H1 (cell line): ENCODE measurements around the gene PPA2. TPM values are rescaled to one million over a fixed set of nuclear protein-coding genes. Genes with fewer than 3 reads are reported as not detected.

Experiments used
- CTCF ChIA-PET: fragments of 300-600 bp; sonication (Branson Sonifier 250); formaldehyde crosslinking; loops from one replicate; lab custom pipeline; 2021; ENCODE audit not compliant: partially characterized antibody; lab: Charles Lee
- POLR2A ChIA-PET: fragments of 300-600 bp; sonication (Branson Sonifier 250); formaldehyde crosslinking; loops from one replicate; lab custom pipeline; 2021; ENCODE audit warnings: inconsistent platforms; ENCODE audit not compliant: partially characterized antibody; lab: Charles Lee
- DNase-seq, 2 experiments: peaks; one replicate each; pipeline versions ENCODE4 v3.0.0 to v3.0.0-alpha.2; 2010 to 2022; ENCODE audit warnings: low spot score in 2 of 2, low read depth in 1 of 2, mixed read lengths in 1 of 2
- FAIRE-seq: peaks from 2 replicates; lab custom pipeline; 2011; peaks lifted over from hg19 to GRCh38; lab: Jason Lieb, UNC
- H2AFZ ChIP-seq: 2 replicates; pipeline ENCODE4 v1.8.1; 2012; ENCODE audit warnings: low read length, inconsistent platforms
- H2AK5ac ChIP-seq: 2 replicates; pipeline ENCODE4 v1.6.1; 2013; ENCODE audit warnings: low read depth, low read length
- H2BK120ac ChIP-seq: replicated peaks from 2 replicates; pipeline ENCODE3; 2013; ENCODE audit warnings: low read depth, low read length, inconsistent platforms
- H2BK12ac ChIP-seq: 2 replicates; pipeline ENCODE4 v1.6.1; 2013; ENCODE audit warnings: low read depth, low read length
- H2BK15ac ChIP-seq: 2 replicates; pipeline ENCODE4 v1.6.1; 2013; ENCODE audit warnings: low read length
- H2BK20ac ChIP-seq: 2 replicates; pipeline ENCODE4 v1.6.1; 2013; ENCODE audit warnings: low read length
- H2BK5ac ChIP-seq: 2 replicates; pipeline ENCODE4 v1.6.1; 2013; ENCODE audit warnings: low read depth, low read length
- H3K14ac ChIP-seq: 2 replicates; pipeline ENCODE4 v1.6.1; 2013; ENCODE audit warnings: inconsistent platforms; ENCODE audit not compliant: insufficient read length
- H3K18ac ChIP-seq: 2 replicates; pipeline ENCODE4 v1.6.1; 2013; ENCODE audit warnings: low read length; ENCODE audit errors: extremely low read depth
- H3K23ac ChIP-seq: 2 replicates; pipeline ENCODE4 v1.6.1; 2013; ENCODE audit warnings: inconsistent platforms; ENCODE audit not compliant: insufficient read length
- H3K23me2 ChIP-seq: 2 replicates; pipeline ENCODE4 v1.6.1; 2013; ENCODE audit warnings: low read depth, low read length
- H3K27ac ChIP-seq: 2 replicates; pipeline ENCODE4 v1.6.1; 2011; ENCODE audit warnings: low read depth, low read length, inconsistent platforms
- H3K27me3 ChIP-seq, 4 experiments: replicated peaks in 1 of 4; 1 replicate in 1 of 4; 2 replicates in 3 of 4; pipeline versions ENCODE4 v1.6.1 to v1.8.1; 2011 to 2013; ENCODE audit warnings: low read length in 3 of 4, mild to moderate bottlenecking in 3 of 4, inconsistent platforms in 2 of 4, mixed read lengths in 2 of 4, moderate library complexity in 1 of 4; ENCODE audit not compliant: control insufficient read depth in 3 of 4, insufficient read depth in 3 of 4; ENCODE audit errors: extremely low read depth in 1 of 4
- H3K36me3 ChIP-seq, 4 experiments: 2 replicates each; pipeline versions ENCODE4 v1.6.1 to v1.8.1; 2011 to 2013; ENCODE audit warnings: mild to moderate bottlenecking in 4 of 4, low read length in 3 of 4, moderate library complexity in 2 of 4, control low read depth in 1 of 4, inconsistent platforms in 1 of 4; ENCODE audit not compliant: insufficient read depth in 4 of 4, control insufficient read depth in 2 of 4
- H3K4ac ChIP-seq: replicated peaks from 2 replicates; pipeline ENCODE3; 2013; ENCODE audit warnings: low read length, low read depth, mixed read lengths, inconsistent platforms; ENCODE audit not compliant: insufficient read length
- H3K4me1 ChIP-seq, 4 experiments: replicated peaks in 1 of 4; 1 replicate in 1 of 4; 2 replicates in 3 of 4; pipeline versions ENCODE4 v1.6.1 to v1.8.1; 2011 to 2013; ENCODE audit warnings: low read length in 3 of 4, inconsistent platforms in 2 of 4, mixed read lengths in 1 of 4; ENCODE audit not compliant: insufficient read depth in 4 of 4, control insufficient read depth in 3 of 4
- H3K4me2 ChIP-seq, 2 experiments: 2 replicates each; pipeline versions ENCODE4 v1.6.1 to v1.8.1; 2011 to 2013; ENCODE audit warnings: low read depth in 2 of 2, low read length in 2 of 2, control low read depth in 1 of 2, inconsistent platforms in 1 of 2, mild to moderate bottlenecking in 1 of 2; ENCODE audit not compliant: insufficient read depth in 1 of 2
- H3K4me3 ChIP-seq, 4 experiments: fragments of 200-600, 300-600 bp in 1 of 4; sonication (generic), shearing (Covaris generic), sonication (Bioruptor Twin) in 1 of 4; 2 replicates each; pipeline versions ENCODE4 v1.5.1 to v1.8.1; 2011 to 2016; ENCODE audit warnings: low read length in 4 of 4, low read depth in 3 of 4, control low read depth in 2 of 4, inconsistent platforms in 2 of 4, mild to moderate bottlenecking in 2 of 4, mixed read lengths in 1 of 4, moderate library complexity in 1 of 4; ENCODE audit not compliant: insufficient read depth in 2 of 4; ENCODE audit errors: extremely low read depth in 1 of 4
- H3K56ac ChIP-seq: replicated peaks from 2 replicates; pipeline ENCODE3; 2013; ENCODE audit warnings: low read depth, mild to moderate bottlenecking, mixed read lengths, low read length, inconsistent platforms; ENCODE audit not compliant: insufficient read length
- H3K79me1 ChIP-seq: 2 replicates; pipeline ENCODE4 v1.6.1; 2013; ENCODE audit warnings: low read depth, low read length, control low read depth
- H3K79me2 ChIP-seq, 2 experiments: 2 replicates each; pipeline versions ENCODE4 v1.6.1 to v1.8.1; 2012 to 2013; ENCODE audit warnings: low read length in 2 of 2, mild to moderate bottlenecking in 2 of 2, inconsistent platforms in 1 of 2; ENCODE audit not compliant: insufficient read depth in 2 of 2, control insufficient read depth in 1 of 2
- H3K9ac ChIP-seq, 4 experiments: replicated peaks in 1 of 4; 1 replicate in 1 of 4; 2 replicates in 3 of 4; pipeline versions ENCODE4 v1.6.1 to v1.8.1; 2011 to 2013; ENCODE audit warnings: low read depth in 3 of 4, low read length in 3 of 4, control low read depth in 2 of 4, mild to moderate bottlenecking in 2 of 4, moderate library complexity in 2 of 4, inconsistent platforms in 1 of 4; ENCODE audit errors: extremely low read depth in 1 of 4
- H3K9me3 ChIP-seq, 2 experiments: 2 replicates each; pipeline versions ENCODE4 v1.6.1 to v1.8.1; 2012 to 2013; ENCODE audit warnings: mild to moderate bottlenecking in 2 of 2, moderate library complexity in 2 of 2, control low read depth in 1 of 2, inconsistent platforms in 1 of 2, low read depth in 1 of 2, low read length in 1 of 2, mixed read lengths in 1 of 2; ENCODE audit not compliant: insufficient read depth in 2 of 2
- H4K20me1 ChIP-seq, 2 experiments: replicated peaks in 1 of 2; 2 replicates each; pipeline versions ENCODE3 to v1.8.1; 2011 to 2013; ENCODE audit warnings: inconsistent platforms in 2 of 2, low read length in 2 of 2, mild to moderate bottlenecking in 1 of 2; ENCODE audit not compliant: insufficient read depth in 2 of 2, control insufficient read depth in 1 of 2
- H4K5ac ChIP-seq: 2 replicates; pipeline ENCODE4 v1.6.1; 2013; ENCODE audit warnings: low read length, low read depth, mixed read lengths, inconsistent platforms; ENCODE audit not compliant: insufficient read length
- H4K8ac ChIP-seq: 2 replicates; pipeline ENCODE4 v1.8.0; 2013; ENCODE audit warnings: mild to moderate bottlenecking, moderate library complexity, low read length, inconsistent platforms; ENCODE audit not compliant: insufficient read depth; ENCODE audit errors: extremely low read depth
- H4K91ac ChIP-seq: replicated peaks from 2 replicates; pipeline ENCODE3; 2013; ENCODE audit warnings: low read length, mixed read lengths, inconsistent platforms; ENCODE audit not compliant: insufficient read length
- KDM4A ChIP-seq: IDR thresholded peaks from one replicate; pipeline ENCODE4 v1.7.1; 2012; ENCODE audit warnings: low read depth, mild to moderate bottlenecking, moderate library complexity, low read length, inconsistent platforms; ENCODE audit not compliant: severe bottlenecking
- SIX5 ChIP-seq: IDR thresholded peaks from 2 replicates; pipeline ENCODE4 v1.6.1; 2011; ENCODE audit warnings: mild to moderate bottlenecking, low read depth, low read length
- TAF7 ChIP-seq: optimal IDR thresholded peaks from 2 replicates; pipeline ENCODE3; 2011; ENCODE audit warnings: low read depth, mild to moderate bottlenecking, inconsistent platforms, low read length, moderate library complexity, borderline replicate concordance
- polyA plus RNA-seq, 7 experiments: library from polyadenylated mRNA; depleted of rRNA in 3 of 7; stranded (reverse) in 5 of 7; unstranded in 2 of 7; fragments of >200 nt in 5 of 7; fragments of 200-250 nt in 2 of 7; gene quantifications; 1 replicate in 5 of 7; 2 replicates in 1 of 7; 4 replicates in 1 of 7; pipeline versions ENCODE4 v1.2.1 to v1.2.3, GENCODE V29; 2011 to 2013; ENCODE audit warnings: missing spikeins in 2 of 7, mixed read lengths in 2 of 7
- total RNA-seq: library from RNA; stranded (reverse); fragmentation: NEBNext Ultra II Directional; extraction: Animal tissue kit (Norgen Biotek cat#: 25700); gene quantifications from 2 replicates; pipeline ENCODE4 v1.2.1, GENCODE V29; 2021

The PPA2 gene
- total and polyA plus RNA-seq, 2 of the 8 experiments (the other 6 are each of a cell fraction or from before 2014, with no cell fraction given) = 24.9 to 62.7 TPM

GRCh38 chr4:105361053-105361452 is 112.8 kb downstream of the PPA2 start:
- H3K27me3 ChIP-seq = no peaks in the 10 kb centered on the region
- H3K18ac ChIP-seq = no peak overlapping the region
- no peak for TF ChIP-seq SIX5
- TF ChIP-seq KDM4A = no peak
- no peak for TF ChIP-seq TAF7
- H3K9me3 ChIP-seq = peaks cover 0 to 6% of the 10 kb centered on the region in 2 experiments; a peak in 2 of 4 replicates
- no peak overlapping the region for H3K23ac ChIP-seq
- no peaks in the 10 kb centered on the region for H3K79me2 ChIP-seq
- H3K4me3 ChIP-seq = no peak overlapping the region
- H3K36me3 ChIP-seq = peaks cover 0 to 3% (median 0%) of the 10 kb centered on the region in 4 experiments; a peak in 1 of 8 replicates
- H2BK12ac ChIP-seq = no peak overlapping the region
- H3K4me2 ChIP-seq = no peak overlapping the region
- no peak overlapping the region for H2BK15ac ChIP-seq
- H3K4ac ChIP-seq = no peak overlapping the region
- H3K27ac ChIP-seq = no peak overlapping the region
- H4K5ac ChIP-seq = no peak overlapping the region
- no peak overlapping the region for H2BK5ac ChIP-seq
- DNase-seq (no peak), FAIRE-seq (no peak)
- H2BK20ac ChIP-seq = no peak overlapping the region
- ChIA-PET POLR2A (no interaction called here), CTCF (interaction anchor here (0.8 kb wide), 1 partner anchor 779 kb away, joined by 3 read pairs; no protein-coding TSS in a partner anchor)
- no peak overlapping the region for H2BK120ac ChIP-seq
- H4K20me1 ChIP-seq = no peaks in the 10 kb centered on the region
- H2AFZ ChIP-seq = no peak overlapping the region
- H3K79me1 ChIP-seq = no peaks in the 10 kb centered on the region
- H3K23me2 ChIP-seq = no peaks in the 10 kb centered on the region
- H2AK5ac ChIP-seq = no peak overlapping the region
- no peak overlapping the region for H3K14ac ChIP-seq
- H3K9ac ChIP-seq = no peak overlapping the region
- H3K4me1 ChIP-seq = no peaks in the 10 kb centered on the region
- H4K91ac ChIP-seq = no peak overlapping the region
- no peak overlapping the region for H4K8ac ChIP-seq
- H3K56ac ChIP-seq = no peak overlapping the region
